ENCODE measurements around the gene TUBD1.
"Not testable (repeated sequence)": the region's sequence is repeated elsewhere in the genome, so short reads cannot be mapped to it uniquely, and the experiment has no call there.

The TUBD1 gene

DNA sequence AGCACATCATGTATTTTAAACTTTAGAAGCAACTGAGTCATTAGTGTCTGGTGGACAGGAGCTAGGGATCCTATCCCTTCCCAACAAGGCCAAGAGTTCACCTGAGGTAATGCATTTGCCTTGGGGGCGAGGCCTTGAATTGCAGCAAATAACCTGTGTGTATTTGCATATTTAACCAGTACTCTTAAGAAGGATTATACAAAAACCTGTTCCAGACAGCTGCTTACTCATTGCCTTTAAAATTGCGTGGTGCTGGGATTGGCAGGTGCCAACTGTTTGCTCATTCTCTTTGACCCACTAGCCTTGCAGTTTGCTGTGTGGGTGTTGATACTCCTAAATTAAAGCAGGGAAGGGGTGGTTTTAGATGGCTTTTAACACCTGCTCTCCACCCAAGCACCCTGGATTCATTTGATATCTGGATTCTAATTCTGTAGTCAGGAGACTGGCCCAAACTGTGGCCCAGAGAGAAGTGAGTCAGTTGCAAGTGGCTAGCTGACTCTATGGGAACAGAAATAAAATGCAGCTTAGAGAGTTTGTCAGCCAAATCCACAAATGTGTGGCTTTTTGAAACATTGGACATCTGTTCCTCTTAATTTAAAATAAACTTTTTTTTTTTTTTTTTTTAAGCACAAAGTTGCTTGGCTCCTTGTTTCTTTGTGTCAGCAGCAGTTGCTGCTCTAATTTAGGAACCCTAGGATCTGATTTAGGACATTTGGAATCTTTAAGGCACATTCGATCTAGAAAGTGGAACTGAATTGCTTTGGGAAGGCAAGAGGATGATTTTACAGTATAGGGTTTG, 46.9 kb downstream of the TUBD1 start:
- no peak for DNase-seq (ENCODE audit: low read depth in 2 of 2)

DNA sequence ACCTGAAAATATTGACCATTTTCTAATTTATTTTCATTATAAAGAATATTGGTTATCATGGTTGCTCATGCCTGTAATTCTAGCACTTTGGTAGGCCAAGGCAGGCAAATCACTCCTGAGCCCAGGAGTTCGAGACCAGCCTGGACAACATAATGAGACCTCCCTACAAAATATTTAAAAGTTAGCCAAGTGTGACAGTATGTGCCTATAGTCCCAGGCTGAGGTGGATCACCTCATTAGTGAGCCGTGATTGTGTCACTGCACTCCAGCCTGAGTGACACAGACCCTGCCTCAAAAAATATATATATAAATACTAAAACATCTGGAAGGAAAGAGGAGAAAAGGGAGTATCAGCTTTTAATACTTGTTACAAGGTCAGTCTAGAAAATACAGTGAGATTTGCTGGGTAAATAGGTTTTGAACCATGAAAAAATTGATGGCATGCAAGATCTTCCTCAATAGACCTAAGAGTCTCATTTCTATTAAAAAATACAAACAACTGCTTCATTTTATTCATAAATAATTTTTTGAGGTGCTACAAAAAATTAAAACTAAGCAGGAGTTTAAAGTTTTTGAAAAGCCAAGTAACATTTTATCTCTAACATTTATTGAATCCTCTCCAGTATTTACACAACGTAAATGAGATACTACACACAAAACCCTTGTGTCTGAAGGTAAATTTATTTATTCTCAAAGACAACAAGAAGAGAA, 47.7 kb downstream of the TUBD1 start:
- DNase-seq (ENCODE audit: low read depth in 2 of 2) = no peak

- DNase-seq (ENCODE audit: low read depth in 2 of 2) = peak; percentile 55 to 61
Measured at GRCh38 chr17:59842901-59843652, 49.7 kb downstream of the TUBD1 start.

- DNase-seq (ENCODE audit: low read depth in 2 of 2) = not testable (repeated sequence)
Measured at GRCh38 chr17:59841882-59842263, 50.9 kb downstream of the TUBD1 start.

DNA sequence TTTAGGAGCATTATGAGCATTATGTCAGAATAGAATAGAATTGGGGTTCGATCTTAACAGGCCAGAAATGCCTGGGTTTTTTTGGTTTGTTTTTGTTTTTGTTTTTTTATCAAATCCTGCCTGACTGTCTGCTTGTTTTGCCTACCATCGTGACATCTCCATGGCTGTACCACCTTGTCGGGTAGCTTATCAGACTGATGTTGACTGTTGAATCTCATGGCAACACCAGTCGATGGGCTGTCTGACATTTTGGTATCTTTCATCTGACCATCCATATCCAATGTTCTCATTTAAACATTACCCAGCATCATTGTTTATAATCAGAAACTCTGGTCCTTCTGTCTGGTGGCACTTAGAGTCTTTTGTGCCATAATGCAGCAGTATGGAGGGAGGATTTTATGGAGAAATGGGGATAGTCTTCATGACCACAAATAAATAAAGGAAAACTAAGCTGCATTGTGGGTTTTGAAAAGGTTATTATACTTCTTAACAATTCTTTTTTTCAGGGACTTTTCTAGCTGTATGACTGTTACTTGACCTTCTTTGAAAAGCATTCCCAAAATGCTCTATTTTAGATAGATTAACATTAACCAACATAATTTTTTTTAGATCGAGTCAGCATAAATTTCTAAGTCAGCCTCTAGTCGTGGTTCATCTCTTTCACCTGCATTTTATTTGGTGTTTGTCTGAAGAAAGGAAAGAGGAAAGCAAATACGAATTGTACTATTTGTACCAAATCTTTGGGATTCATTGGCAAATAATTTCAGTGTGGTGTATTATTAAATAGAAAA, 51.5 kb downstream of the TUBD1 start:
- not testable (repeated sequence) for DNase-seq (ENCODE audit: low read depth in 2 of 2)

- DNase-seq (ENCODE audit: low read depth in 2 of 2) = no peak
Measured at GRCh38 chr17:59840329-59841090, 52.2 kb downstream of the TUBD1 start.

GRCh38 chr17:59839651-59840328, 53.0 kb downstream of the TUBD1 start:
- DNase-seq (ENCODE audit: low read depth in 2 of 2) = no peak

- no peak for DNase-seq (ENCODE audit: low read depth in 2 of 2)
Measured at GRCh38 chr17:59838052-59838916, 54.5 kb downstream of the TUBD1 start.

- DNase-seq (ENCODE audit: low read depth in 2 of 2) = peak in 1 of 2 donors; percentile 58
Measured at GRCh38 chr17:59837308-59838051, 55.3 kb downstream of the TUBD1 start.

DNA sequence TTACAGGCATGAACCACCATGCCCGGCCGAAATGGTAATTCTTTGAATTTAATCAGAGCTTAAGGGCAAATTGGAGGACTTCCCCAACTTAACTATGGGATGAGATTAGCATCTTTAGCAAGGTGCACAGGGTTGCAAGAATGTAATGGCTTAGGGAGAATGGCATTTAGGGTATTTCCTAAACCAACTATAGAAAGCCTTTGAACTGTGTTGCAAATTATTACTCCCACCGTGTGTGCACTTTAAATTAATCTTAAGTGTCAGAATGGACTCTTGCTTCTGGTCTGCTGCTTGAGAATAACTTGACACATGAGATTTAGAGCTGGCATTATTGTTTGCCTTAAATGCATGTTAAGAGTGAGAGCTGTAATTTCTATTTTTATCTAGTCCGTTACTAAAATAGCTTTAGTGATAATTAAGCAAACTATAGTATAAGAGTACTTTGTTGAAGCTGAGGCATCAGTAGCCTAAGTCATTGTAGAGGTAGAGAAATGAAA, 59.8 kb downstream of the TUBD1 start:
- no peak for DNase-seq (ENCODE audit: low read depth in 2 of 2)

- DNase-seq (ENCODE audit: low read depth in 2 of 2) = no peak
Measured at GRCh38 chr17:59830846-59831486, 61.8 kb downstream of the TUBD1 start.

DNA sequence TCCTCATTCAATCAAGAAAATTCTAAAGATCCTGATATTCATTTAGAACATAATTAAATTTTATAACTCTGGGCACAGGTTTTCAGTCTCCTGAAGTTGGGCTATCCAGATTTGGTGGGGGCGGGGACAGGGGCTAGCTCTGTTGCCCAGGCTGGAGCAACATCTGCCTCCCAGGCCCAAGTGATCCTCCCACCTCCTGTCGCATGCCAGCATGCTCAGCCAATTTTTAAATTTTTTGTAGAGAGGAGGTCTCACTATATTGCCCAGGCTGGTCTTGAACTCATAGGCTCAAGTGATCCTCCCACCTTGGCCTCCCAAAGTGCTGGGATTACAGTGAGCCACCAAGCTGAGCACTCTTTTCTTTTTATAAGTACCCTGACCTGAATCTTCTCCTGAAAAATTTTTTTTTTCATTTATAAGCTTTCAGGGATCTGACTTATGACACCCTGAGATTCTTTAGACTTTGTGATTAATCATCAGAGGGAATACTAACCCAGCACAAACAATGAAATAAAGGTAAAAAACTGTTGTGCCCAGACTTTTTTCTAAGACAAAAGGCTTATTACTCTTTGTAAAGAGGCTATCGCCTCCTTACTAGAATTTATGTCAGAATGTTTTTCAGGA, 62.6 kb downstream of the TUBD1 start:
- DNase-seq (ENCODE audit: low read depth in 2 of 2) = no peak

- no peak for DNase-seq (ENCODE audit: low read depth in 2 of 2)
Measured at GRCh38 chr17:59829217-59830006, 63.3 kb downstream of the TUBD1 start.

GRCh38 chr17:59828819-59829216, 63.9 kb downstream of the TUBD1 start:
- not testable (repeated sequence) for DNase-seq (ENCODE audit: low read depth in 2 of 2)

DNA sequence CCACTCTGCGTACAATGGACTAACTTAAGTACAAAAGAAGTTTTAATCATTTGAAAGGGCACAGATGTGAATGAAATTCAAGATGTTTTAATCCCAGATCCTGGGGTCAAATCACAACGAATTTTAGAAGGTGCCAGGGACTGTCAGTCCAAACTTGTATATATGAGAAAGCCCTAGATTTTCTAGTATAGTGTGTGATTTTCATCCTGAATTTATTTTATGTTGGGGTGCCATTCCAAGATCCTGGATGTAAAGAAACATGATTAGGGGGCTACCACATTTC, 64.3 kb downstream of the TUBD1 start:
- no peak for DNase-seq (ENCODE audit: low read depth in 2 of 2)

DNA sequence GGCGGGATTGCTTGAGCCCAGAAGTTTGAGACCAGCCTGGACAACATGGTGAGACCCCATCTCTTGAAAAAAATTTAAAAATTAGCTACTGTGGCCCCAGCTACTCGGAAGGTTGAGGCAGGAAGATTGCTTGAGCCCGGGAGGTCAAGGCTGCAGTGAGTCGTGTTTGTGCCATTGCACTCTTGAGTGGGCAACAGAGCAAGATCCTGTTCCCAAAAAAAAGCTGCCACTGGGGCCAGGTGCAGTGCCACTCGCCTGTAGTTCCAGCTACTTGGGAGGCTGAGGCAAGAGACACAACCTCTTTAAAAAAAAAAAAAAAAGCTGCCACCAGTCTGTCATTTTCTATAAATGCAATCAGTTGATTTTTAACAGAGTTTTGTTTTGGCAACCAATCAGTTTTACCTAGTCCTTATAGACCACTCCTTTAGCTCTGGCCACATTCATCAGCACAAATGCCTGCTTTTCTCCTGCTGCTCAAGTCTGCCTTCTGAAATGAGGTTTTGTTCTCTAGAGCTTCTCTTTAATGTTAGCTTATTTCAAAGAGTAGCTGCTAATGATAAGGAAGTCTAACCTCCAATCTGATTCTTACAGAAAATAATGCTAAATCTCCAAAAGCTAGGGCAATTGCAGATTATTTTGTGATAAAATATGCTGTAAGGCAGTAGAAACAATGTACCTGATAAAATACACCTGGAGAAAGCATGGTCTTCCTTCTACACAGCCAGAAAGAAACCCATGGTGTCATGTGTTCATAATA, 64.8 kb downstream of the TUBD1 start:
- no peak for DNase-seq (ENCODE audit: low read depth in 2 of 2)

Measured in stimulated activated CD8-positive, alpha-beta memory T cell treated with anti-CD3 and anti-CD28 coated beads, Interleukin-15, amount 100 ng/mL, for 48 hours (primary cell).